Adrenal gland (tissue), 5 donors: Measurements from ENCODE around the gene C5orf47.

Experiments used
- CTCF ChIP-seq, 6 experiments: fragments of 450-650 bp in 4 of 6; fragments of 200-600 bp in 2 of 6; sonication (generic) in 1 of 6; IDR thresholded peaks; 1 replicate in 5 of 6; 2 replicates in 1 of 6; pipeline versions ENCODE4 v1.5.1 to v1.8.0; 2016 to 2021; ENCODE audit warnings: antibody characterized with exemption in 6 of 6, mild to moderate bottlenecking in 2 of 6, moderate library complexity in 1 of 6
- POLR2A ChIP-seq, 2 donors: fragments of 450-650 bp; IDR thresholded peaks; one replicate each; pipeline ENCODE4 v1.6.1; 2017; ENCODE audit warnings: antibody characterized with exemption in 2 of 2, mild to moderate bottlenecking in 2 of 2, moderate library complexity in 1 of 2
- donor health status: DM: no; HTN: no; CAD: no.

GRCh38 chr5:173953528-173954090 lies 35.4 kb upstream of the C5orf47 start:
- TF ChIP-seq CTCF (IDR thresholded peaks at IDR 0.05), result no peak
- TF ChIP-seq POLR2A (IDR thresholded peaks at IDR 0.05), result no peak
